ENCODE results near the gene REPIN1. TPM values are rescaled to one million over a fixed set of nuclear protein-coding genes. Genes with fewer than 3 reads are reported as not detected.

The REPIN1 gene
- total and polyA plus RNA-seq, 9 of the 15 experiments (the other 6 are each of a cell fraction or from before 2014, with no cell fraction given) = 8.1 to 283 (median 94.3) TPM

DNA sequence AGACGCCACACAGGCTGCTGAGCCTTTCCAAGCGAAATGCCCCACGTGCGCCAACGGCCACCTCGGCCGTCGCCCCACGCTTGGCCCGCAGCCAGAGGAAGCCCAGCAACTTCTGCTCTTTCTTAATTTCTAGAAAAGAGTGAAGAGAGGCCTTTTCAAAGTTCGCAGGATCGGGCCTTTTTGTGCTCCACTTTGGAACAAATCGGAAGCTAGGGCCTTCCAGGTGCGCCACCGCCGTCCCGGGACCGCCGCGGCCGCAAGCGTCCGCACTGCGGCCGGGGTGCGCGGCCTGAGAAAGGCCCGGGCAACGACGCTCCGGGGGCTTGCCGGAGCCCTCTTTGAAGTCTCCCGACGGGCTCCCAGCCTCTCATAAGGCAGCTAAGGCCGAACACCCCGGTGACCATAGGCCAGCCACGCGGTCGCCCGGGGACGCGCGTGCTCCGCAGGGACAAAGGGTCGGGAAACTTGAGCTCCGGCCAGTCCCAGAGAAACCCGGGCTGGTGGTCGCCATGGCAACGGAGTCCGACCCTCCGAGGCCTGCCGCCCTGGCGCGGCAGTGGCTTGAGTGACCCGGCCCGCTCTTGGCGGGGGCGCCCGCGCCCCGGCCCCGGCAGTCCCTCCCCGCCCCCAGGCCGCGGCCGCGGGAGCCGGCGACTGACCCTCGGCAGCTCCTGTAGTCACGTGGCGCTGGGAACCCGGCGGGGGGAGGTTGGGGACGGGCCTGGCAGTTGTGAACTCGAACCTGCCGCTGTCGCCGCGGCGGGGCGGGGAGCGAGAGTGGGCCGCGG, at the start of gene REPIN1 (continued):
- TF ChIP-seq, protein P1, sequence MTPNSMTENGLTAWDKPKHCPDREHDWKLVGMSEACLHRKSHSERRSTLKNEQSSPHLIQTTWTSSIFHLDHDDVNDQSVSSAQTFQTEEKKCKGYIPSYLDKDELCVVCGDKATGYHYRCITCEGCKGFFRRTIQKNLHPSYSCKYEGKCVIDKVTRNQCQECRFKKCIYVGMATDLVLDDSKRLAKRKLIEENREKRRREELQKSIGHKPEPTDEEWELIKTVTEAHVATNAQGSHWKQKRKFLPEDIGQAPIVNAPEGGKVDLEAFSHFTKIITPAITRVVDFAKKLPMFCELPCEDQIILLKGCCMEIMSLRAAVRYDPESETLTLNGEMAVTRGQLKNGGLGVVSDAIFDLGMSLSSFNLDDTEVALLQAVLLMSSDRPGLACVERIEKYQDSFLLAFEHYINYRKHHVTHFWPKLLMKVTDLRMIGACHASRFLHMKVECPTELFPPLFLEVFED (CRISPR knock-in tag; conservative IDR thresholded peaks at IDR 0.05) = no peak
- TF ChIP-seq STAT5B (CRISPR knock-in tag; IDR thresholded peaks at IDR 0.05) = no peak
- 0 out of 2 replicates have a peak, but pooled peaks have one; percentile 35 for TF ChIP-seq ZC3H11A (IDR thresholded peaks at IDR 0.05; ENCODE audit: low read depth, low read length)
- TF ChIP-seq CTBP1 (IDR thresholded peaks at IDR 0.05; ENCODE audit: borderline replicate concordance) = peak; percentile 70
- peak; percentile 98 for TF ChIP-seq ZNF592 (IDR thresholded peaks at IDR 0.05)
- no peak; the same call in 1 of the 2 replicates for TF ChIP-seq BACH1 (tag; IDR thresholded peaks at IDR 0.05)
- TF ChIP-seq ZNF778 (CRISPR knock-in tag; IDR thresholded peaks at IDR 0.05) = no peak
- no peak for TF ChIP-seq THRAP3 (IDR thresholded peaks at IDR 0.05; ENCODE audit: borderline replicate concordance)
- peak; percentile 96 for TF ChIP-seq USF2 (CRISPR knock-in tag; IDR thresholded peaks at IDR 0.05)
- peak in 1 of 2 experiments; percentile 72; a peak in 1 of 4 replicates for TF ChIP-seq SRF (CRISPR knock-in tag; IDR thresholded peaks at IDR 0.05)
- TF ChIP-seq NCOA2 (IDR thresholded peaks at IDR 0.05; ENCODE audit: partially characterized antibody in 2 of 2) = no peak
- no peak for TF ChIP-seq FOS (IDR thresholded peaks at IDR 0.05; ENCODE audit: extremely low read depth, insufficient read length)
- TF ChIP-seq ZBTB1 (CRISPR knock-in tag; IDR thresholded peaks at IDR 0.05; ENCODE audit: borderline replicate concordance, low read depth) = peak; percentile 91
- TF ChIP-seq RNF2 (IDR thresholded peaks at IDR 0.05) = peak; percentile 83
- no peak for TF ChIP-seq ZNF184 (CRISPR knock-in tag; IDR thresholded peaks at IDR 0.05)
- TF ChIP-seq CC2D1A (IDR thresholded peaks at IDR 0.05) = no peak
- TF ChIP-seq ZC3H8 (IDR thresholded peaks at IDR 0.05) = no peak
- TF ChIP-seq RAD51 (IDR thresholded peaks at IDR 0.05; ENCODE audit: borderline replicate concordance, low read depth) = peak; percentile 78
- peak; percentile 92 for TF ChIP-seq BHLHE40 (IDR thresholded peaks at IDR 0.05; ENCODE audit: low read length)
- TF ChIP-seq, protein P2, sequence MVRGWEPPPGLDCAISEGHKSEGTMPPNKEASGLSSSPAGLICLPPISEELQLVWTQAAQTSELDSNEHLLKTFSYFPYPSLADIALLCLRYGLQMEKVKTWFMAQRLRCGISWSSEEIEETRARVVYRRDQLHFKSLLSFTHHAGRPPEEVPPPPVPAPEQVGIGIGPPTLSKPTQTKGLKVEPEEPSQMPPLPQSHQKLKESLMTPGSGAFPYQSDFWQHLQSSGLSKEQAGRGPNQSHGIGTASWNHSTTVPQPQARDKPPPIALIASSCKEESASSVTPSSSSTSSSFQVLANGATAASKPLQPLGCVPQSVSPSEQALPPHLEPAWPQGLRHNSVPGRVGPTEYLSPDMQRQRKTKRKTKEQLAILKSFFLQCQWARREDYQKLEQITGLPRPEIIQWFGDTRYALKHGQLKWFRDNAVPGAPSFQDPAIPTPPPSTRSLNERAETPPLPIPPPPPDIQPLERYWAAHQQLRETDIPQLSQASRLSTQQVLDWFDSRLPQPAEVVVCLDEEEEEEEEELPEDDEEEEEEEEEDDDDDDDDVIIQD (CRISPR knock-in tag; IDR thresholded peaks at IDR 0.05) = 0 out of 2 replicates have a peak, but pooled peaks have one; percentile 54

Measured in K562 (cell line).